HG03342 (cell line): ENCODE data around the gene HOXB1.

ENCODE experiments used
- ATAC-seq: cut with Tn5 transposase; IDR thresholded peaks from one replicate; pipeline ENCODE4 v1.9.1; 2021; ENCODE audit warnings: mild to moderate bottlenecking, moderate library complexity; ENCODE audit not compliant: unreplicated experiment

Gene HOXB1

GRCh38 chr17:48567646-48568354, 37.0 kb upstream of the HOXB1 start:
- no peak for ATAC-seq

- no peak for ATAC-seq
Measured at GRCh38 chr17:48567209-48567608, 36.4 kb upstream of the HOXB1 start.

- ATAC-seq, result no peak
Measured at GRCh38 chr17:48566717-48567116, 35.9 kb upstream of the HOXB1 start.

- ATAC-seq, result no peak
Measured at GRCh38 chr17:48565925-48566710, 35.3 kb upstream of the HOXB1 start.

GRCh38 chr17:48565022-48565554, 34.3 kb upstream of the HOXB1 start:
- ATAC-seq, result no peak

GRCh38 chr17:48564188-48565021, 33.6 kb upstream of the HOXB1 start:
- ATAC-seq, result no peak

GRCh38 chr17:48563867-48564187, 33.0 kb upstream of the HOXB1 start:
- no peak for ATAC-seq

- ATAC-seq, result no peak
Measured at GRCh38 chr17:48563385-48563838, 32.6 kb upstream of the HOXB1 start.

- no peak for ATAC-seq
Measured at GRCh38 chr17:48562934-48563333, 32.1 kb upstream of the HOXB1 start.

GRCh38 chr17:48561884-48562810, 31.3 kb upstream of the HOXB1 start:
- ATAC-seq, result peak; percentile 55

GRCh38 chr17:48559840-48560817, 29.3 kb upstream of the HOXB1 start:
- ATAC-seq, result no peak

- no peak for ATAC-seq
Measured at GRCh38 chr17:48559122-48559839, 28.5 kb upstream of the HOXB1 start.

- no peak for ATAC-seq
Measured at GRCh38 chr17:48558831-48559121, 28.0 kb upstream of the HOXB1 start.

GRCh38 chr17:48558057-48558830, 27.4 kb upstream of the HOXB1 start:
- no peak for ATAC-seq

- no peak for ATAC-seq
Measured at GRCh38 chr17:48556576-48557401, 26.0 kb upstream of the HOXB1 start.

GRCh38 chr17:48556229-48556575, 25.4 kb upstream of the HOXB1 start:
- no peak for ATAC-seq
